Measurements from ENCODE around the gene ZNF708. TPM values are rescaled to one million over a fixed set of nuclear protein-coding genes. Genes with fewer than 3 reads are reported as not detected.
A peak's percentile ranks its signal among the peaks of the same experiment; 100 is the strongest.
"Not testable (repeated sequence)": the region's sequence is repeated elsewhere in the genome, so short reads cannot be mapped to it uniquely, and the experiment has no call there.

Gene ZNF708
- total and polyA plus RNA-seq, 9 of the 15 experiments (the other 6 are each of a cell fraction or from before 2014, with no cell fraction given): 2.9 to 11.9 (median 6.7) TPM

- H3K9me1 ChIP-seq (ENCODE audit: control insufficient read depth, insufficient read depth, low read length); BruUV-seq (replicated peaks); H3K27ac ChIP-seq (ENCODE audit: extremely low read depth, low read depth, low read length); in situ Hi-C loops (cut with MboI); CTCF ChIA-PET (ENCODE audit: low intra/inter-chr PET ratio); DNase-seq (ENCODE audit: extremely low read depth in 1 of 4, low spot score in 3 of 4); intact Hi-C loops (cut with micrococcal nuclease); H3K9ac ChIP-seq (ENCODE audit: insufficient read depth in 1 of 2, low read depth in 2 of 2, low read length in 2 of 2); FAIRE-seq; H2AFZ ChIP-seq (ENCODE audit: low read depth, low read length); H4K20me1 ChIP-seq (replicated peaks; ENCODE audit: control insufficient read depth, insufficient read depth, low read length); H3K4me2 ChIP-seq (ENCODE audit: insufficient read depth, low read length); H3K4me3 ChIP-seq; ATAC-seq; H3K9me3 ChIP-seq (replicated peaks; ENCODE audit: control insufficient read depth, insufficient read depth, low read depth, low read length); POLR2A ChIA-PET; H3K79me2 ChIP-seq (ENCODE audit: control insufficient read depth, insufficient read depth, low read length); H3K4me1 ChIP-seq (replicated peaks in 1 of 2; ENCODE audit: control insufficient read depth in 2 of 2, insufficient read depth in 2 of 2, low read length in 2 of 2); H3K27me3 ChIP-seq (ENCODE audit: control insufficient read depth in 2 of 2, insufficient read depth in 2 of 2, low read length in 2 of 2): not testable (repeated sequence)
- H3K36me3 ChIP-seq (ENCODE audit: control insufficient read depth, insufficient read depth, low read length): peaks cover 12% of the 10 kb centered on the region; the same call in 2 of the 3 replicates
- peak; percentile 71; the same call in 1 of the 2 replicates for TF ChIP-seq ZNF274 (IDR thresholded peaks at IDR 0.05; ENCODE audit: borderline replicate concordance, low read depth, low read length)
- 100% methylated on average over 1 of the region's 1 CpG for WGBS (ENCODE audit: insufficient coverage, low coverage, missing lambda C conversion rate)
Observed at GRCh38 chr19:21293768-21294167, 35.4 kb downstream of the ZNF708 start.

DNA sequence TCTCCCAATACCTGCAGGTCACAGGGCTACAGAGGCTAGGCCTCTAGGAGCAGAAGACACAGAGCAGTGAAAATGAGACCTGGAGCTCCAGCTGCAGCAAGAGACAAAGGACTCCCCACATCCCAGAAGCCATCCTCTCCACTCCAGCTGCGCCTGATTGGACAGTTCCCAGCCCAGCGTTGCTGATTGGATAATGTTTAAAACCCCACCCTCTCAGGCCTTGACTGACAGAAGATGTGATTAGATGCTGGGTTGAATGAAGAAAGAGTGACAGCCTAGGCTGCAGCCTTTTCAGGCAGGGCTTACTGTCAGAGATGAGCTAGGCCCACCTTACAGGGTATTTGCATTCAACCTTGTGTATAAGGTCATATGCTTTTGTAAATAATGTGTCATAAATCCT, 59.4 kb downstream of the ZNF708 start:
- no peaks in the 10 kb centered on the region for H3K27me3 ChIP-seq (ENCODE audit: control insufficient read depth in 2 of 2, insufficient read depth in 2 of 2, low read length in 2 of 2)
- TF ChIP-seq ZBTB9 (CRISPR knock-in tag; IDR thresholded peaks at IDR 0.05) (no peak), NFYB (IDR thresholded peaks at IDR 0.05; ENCODE audit: extremely low read depth, insufficient read length) (peak; percentile 53), PKNOX1 (IDR thresholded peaks at IDR 0.05) (peak; percentile 64), ZSCAN32 (CRISPR knock-in tag; IDR thresholded peaks at IDR 0.05) (no peak)
- TF ChIP-seq, protein P1, sequence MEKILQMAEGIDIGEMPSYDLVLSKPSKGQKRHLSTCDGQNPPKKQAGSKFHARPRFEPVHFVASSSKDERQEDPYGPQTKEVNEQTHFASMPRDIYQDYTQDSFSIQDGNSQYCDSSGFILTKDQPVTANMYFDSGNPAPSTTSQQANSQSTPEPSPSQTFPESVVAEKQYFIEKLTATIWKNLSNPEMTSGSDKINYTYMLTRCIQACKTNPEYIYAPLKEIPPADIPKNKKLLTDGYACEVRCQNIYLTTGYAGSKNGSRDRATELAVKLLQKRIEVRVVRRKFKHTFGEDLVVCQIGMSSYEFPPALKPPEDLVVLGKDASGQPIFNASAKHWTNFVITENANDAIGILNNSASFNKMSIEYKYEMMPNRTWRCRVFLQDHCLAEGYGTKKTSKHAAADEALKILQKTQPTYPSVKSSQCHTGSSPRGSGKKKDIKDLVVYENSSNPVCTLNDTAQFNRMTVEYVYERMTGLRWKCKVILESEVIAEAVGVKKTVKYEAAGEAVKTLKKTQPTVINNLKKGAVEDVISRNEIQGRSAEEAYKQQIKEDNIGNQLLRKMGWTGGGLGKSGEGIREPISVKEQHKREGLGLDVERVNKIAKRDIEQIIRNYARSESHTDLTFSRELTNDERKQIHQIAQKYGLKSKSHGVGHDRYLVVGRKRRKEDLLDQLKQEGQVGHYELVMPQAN (IDR thresholded peaks at IDR 0.05; ENCODE audit: borderline replicate concordance): no peak
- H3K4me2 ChIP-seq (ENCODE audit: insufficient read depth, low read length): no peak overlapping the region
- DNase-seq (ENCODE audit: extremely low read depth in 1 of 4, low spot score in 3 of 4) (peak in 1 of 4 experiments; percentile 18), ATAC-seq (no peak; the same call in 1 of the 3 replicates), FAIRE-seq (no peak)
- WGBS (ENCODE audit: insufficient coverage, low coverage, missing lambda C conversion rate): 0% methylated on average over 2 of the region's 2 CpGs
- intact Hi-C loops (cut with micrococcal nuclease) (no loop called here), in situ Hi-C loops (cut with MboI) (no loop called here)
- no peaks in the 10 kb centered on the region for H3K9me1 ChIP-seq (ENCODE audit: control insufficient read depth, insufficient read depth, low read length)
- CTCF ChIA-PET (ENCODE audit: low intra/inter-chr PET ratio): no interaction called here
- no peaks in the 10 kb centered on the region for H4K20me1 ChIP-seq (replicated peaks; ENCODE audit: control insufficient read depth, insufficient read depth, low read length)
- H3K4me3 ChIP-seq: no peak overlapping the region
- no peak overlapping the region for H3K27ac ChIP-seq (ENCODE audit: extremely low read depth, low read depth, low read length)
- H2AFZ ChIP-seq (ENCODE audit: low read depth, low read length): no peak overlapping the region
- POLR2A ChIA-PET: no interaction called here
- no peaks in the 10 kb centered on the region for H3K36me3 ChIP-seq (ENCODE audit: control insufficient read depth, insufficient read depth, low read length)
- no peaks in the 10 kb centered on the region; the same call in none of the 2 replicates for H3K9me3 ChIP-seq (replicated peaks; ENCODE audit: control insufficient read depth, insufficient read depth, low read depth, low read length)
- BruUV-seq (replicated peaks): no TSS peak
- H3K9ac ChIP-seq (ENCODE audit: insufficient read depth in 1 of 2, low read depth in 2 of 2, low read length in 2 of 2): no peak overlapping the region
- H3K79me2 ChIP-seq (ENCODE audit: control insufficient read depth, insufficient read depth, low read length): no peaks in the 10 kb centered on the region
- H3K4me1 ChIP-seq (replicated peaks in 1 of 2; ENCODE audit: control insufficient read depth in 2 of 2, insufficient read depth in 2 of 2, low read length in 2 of 2): no peaks in the 10 kb centered on the region

Measured in K562 (cell line).